ENCODE data around the gene GREM1. TPM values are rescaled to one million over a fixed set of nuclear protein-coding genes. Genes with fewer than 3 reads are reported as not detected.

GREM1 gene
- total and polyA plus RNA-seq, 12 donors: 0.03 to 0.37 (median 0.19) TPM; not detected in 3

- H3K4me3 ChIP-seq: no peak overlapping the region
- no peaks in the 10 kb centered on the region for H3K36me3 ChIP-seq
- H3K9me3 ChIP-seq: no peaks in the 10 kb centered on the region
- H3K27me3 ChIP-seq: peaks cover 0 to 5% (median 0%) of the 10 kb centered on the region in 7 donors
- no peak overlapping the region for H3K27ac ChIP-seq
- DNase-seq (peak in 1 of 2 donors; percentile 13), ATAC-seq (peak in 4 of 8 donors; percentile 24 to 78 (median 49))
- peaks cover 0 to 27% (median 0%) of the 10 kb centered on the region in 9 donors for H3K4me1 ChIP-seq
- WGBS, 2 donors: 85% methylated on average over 8 of the region's 8 CpGs
- no peak for TF ChIP-seq CTCF (IDR thresholded peaks at IDR 0.05)
- intact Hi-C loops (cut with DNase I): loop anchor here in 1 of 10 donors (10.0 kb wide), 1 partner anchor 61 kb away; no protein-coding TSS in a partner anchor
These were observed 33.8 kb upstream of the GREM1 start for GRCh38 chr15:32683906-32684584.

DNA sequence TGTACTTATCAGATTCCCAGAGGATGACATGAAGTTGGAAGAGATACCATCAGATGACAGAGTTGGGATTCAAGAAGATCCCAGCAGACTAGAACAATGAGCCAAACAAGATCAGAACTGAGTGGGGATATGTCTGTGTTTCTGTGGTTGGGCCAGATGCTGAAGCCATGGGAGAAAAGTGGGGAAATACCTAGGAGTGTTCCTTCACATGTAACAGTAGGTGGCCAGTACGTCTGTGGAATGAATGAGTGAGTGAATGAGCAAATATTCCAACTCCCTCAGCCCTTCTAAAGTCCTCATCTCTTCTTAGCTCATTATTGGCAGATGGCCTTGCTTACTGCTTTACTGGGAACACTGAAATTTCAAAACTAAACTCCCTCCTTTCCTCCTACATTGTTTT, 32.2 kb upstream of the GREM1 start:
- TF ChIP-seq CTCF (IDR thresholded peaks at IDR 0.05): no peak
- WGBS, 2 donors: 63 to 65% methylated on average over 1 of the region's 1 CpG
- no peaks in the 10 kb centered on the region for H3K9me3 ChIP-seq
- ATAC-seq (peak in 1 of 8 donors; percentile 39), DNase-seq (no peak)
- no peak overlapping the region for H3K27ac ChIP-seq
- no peaks in the 10 kb centered on the region for H3K36me3 ChIP-seq
- H3K4me3 ChIP-seq: no peak overlapping the region
- intact Hi-C loops (cut with DNase I): loop anchor here in 1 of 10 donors (10.0 kb wide), 1 partner anchor 59 kb away; no protein-coding TSS in a partner anchor
- H3K4me1 ChIP-seq: peaks cover 0 to 27% (median 0%) of the 10 kb centered on the region in 9 donors
- peaks cover 0 to 5% (median 0%) of the 10 kb centered on the region in 7 donors for H3K27me3 ChIP-seq

DNA sequence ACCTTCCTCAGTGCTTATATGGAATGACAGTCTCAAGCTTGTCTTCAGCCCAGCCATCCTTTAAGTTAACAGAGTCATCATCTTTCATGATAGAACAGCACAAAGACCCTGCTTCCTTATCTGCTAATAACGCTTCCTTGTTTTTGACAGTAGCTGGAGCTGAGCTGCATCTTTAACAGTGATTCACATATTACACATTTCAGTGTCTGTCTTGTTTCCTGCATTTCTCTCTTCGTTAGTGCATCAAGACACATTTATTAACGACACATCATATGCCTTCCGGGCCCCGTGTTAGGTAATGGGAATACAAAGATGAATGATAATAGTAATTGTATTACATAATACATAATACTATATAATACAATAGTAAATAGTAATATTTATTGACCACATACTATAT, 30.2 kb upstream of the GREM1 start:
- DNase-seq (no peak), ATAC-seq (no peak)
- Histone ChIP-seq H3K4me1 (peaks cover 0 to 21% (median 0%) of the 10 kb centered on the region in 9 donors), H3K27ac (no peak overlapping the region), H3K36me3 (no peaks in the 10 kb centered on the region), H3K4me3 (no peak overlapping the region), H3K27me3 (peaks cover 0 to 5% (median 0%) of the 10 kb centered on the region in 7 donors), H3K9me3 (no peaks in the 10 kb centered on the region)
- TF ChIP-seq CTCF (IDR thresholded peaks at IDR 0.05): no peak
- WGBS, 2 donors: 72 to 77% methylated on average over 5 of the region's 5 CpGs
- intact Hi-C loops (cut with DNase I): loop anchor here in 1 of 10 donors (10.0 kb wide), 1 partner anchor 57 kb away; no protein-coding TSS in a partner anchor

GRCh38 chr15:32688151-32688639, 29.6 kb upstream of the GREM1 start:
- peaks cover 0 to 14% (median 0%) of the 10 kb centered on the region in 9 donors for H3K4me1 ChIP-seq
- H3K4me3 ChIP-seq: no peak overlapping the region
- DNase-seq: no peak
- peaks cover 0 to 5% (median 0%) of the 10 kb centered on the region in 7 donors for H3K27me3 ChIP-seq
- H3K27ac ChIP-seq: no peak overlapping the region
- no peak for ATAC-seq
- no peaks in the 10 kb centered on the region for H3K9me3 ChIP-seq
- no peaks in the 10 kb centered on the region for H3K36me3 ChIP-seq
- 56 to 67% methylated on average over 2 of the region's 2 CpGs for WGBS, 2 donors
- TF ChIP-seq CTCF (IDR thresholded peaks at IDR 0.05): no peak
- intact Hi-C loops (cut with DNase I): loop anchor here in 1 of 10 donors (10.0 kb wide), 1 partner anchor 57 kb away; no protein-coding TSS in a partner anchor
